ENCODE results near the gene OLR1. TPM values are rescaled to one million over a fixed set of nuclear protein-coding genes. Genes with fewer than 3 reads are reported as not detected.

Gene OLR1
- total RNA-seq, 1 donor = under 0.01 TPM

- no peaks in the 10 kb centered on the region for H3K27me3 ChIP-seq (ENCODE audit: insufficient read depth, low read length)
- no peak overlapping the region for H2AFZ ChIP-seq (ENCODE audit: low read length)
- no peak overlapping the region for H3K27ac ChIP-seq (ENCODE audit: low read depth, low read length)
- no peak for DNase-seq (ENCODE audit: insufficient read length, low spot score, missing footprints)
- no peaks in the 10 kb centered on the region for H3K9me3 ChIP-seq (ENCODE audit: low read depth, low read length)
- H3K79me2 ChIP-seq (ENCODE audit: insufficient read depth, low read length) = no peaks in the 10 kb centered on the region
- no peaks in the 10 kb centered on the region for H4K20me1 ChIP-seq (ENCODE audit: insufficient read depth, low read length)
- H3K4me1 ChIP-seq (ENCODE audit: insufficient read depth, low read length) = no peaks in the 10 kb centered on the region
- no peak overlapping the region for H3K4me3 ChIP-seq (ENCODE audit: insufficient read depth, low read length)
- no peak overlapping the region for H3K4me2 ChIP-seq (ENCODE audit: insufficient read depth, low read length)
- TF ChIP-seq CTCF (IDR thresholded peaks at IDR 0.05; ENCODE audit: extremely low read depth, low read depth, low read length) = no peak
- no peaks in the 10 kb centered on the region for H3K36me3 ChIP-seq (ENCODE audit: insufficient read depth, low read length)
Observed at GRCh38 chr12:10131111-10131690, 40.7 kb downstream of the OLR1 start.

GRCh38 chr12:10130042-10130441 is 41.9 kb downstream of the OLR1 start, which contains the start of gene CLEC7A:
Gene CLEC7A, minus strand, starts transcription at chr12:10130199. Its CDS starts 117 bp downstream, at chr12:10130082.
- H3K27me3 ChIP-seq (ENCODE audit: insufficient read depth, low read length) = no peaks in the 10 kb centered on the region

GRCh38 chr12:10128687-10129086 is 43.2 kb downstream of the OLR1 start:
- no peaks in the 10 kb centered on the region for H3K36me3 ChIP-seq (ENCODE audit: insufficient read depth, low read length)
- no peaks in the 10 kb centered on the region for H3K79me2 ChIP-seq (ENCODE audit: insufficient read depth, low read length)
- H4K20me1 ChIP-seq (ENCODE audit: insufficient read depth, low read length) = no peaks in the 10 kb centered on the region
- no peaks in the 10 kb centered on the region for H3K4me1 ChIP-seq (ENCODE audit: insufficient read depth, low read length)
- H3K27me3 ChIP-seq (ENCODE audit: insufficient read depth, low read length) = no peaks in the 10 kb centered on the region
- DNase-seq (ENCODE audit: insufficient read length, low spot score, missing footprints) = no peak
- no peak for TF ChIP-seq CTCF (IDR thresholded peaks at IDR 0.05; ENCODE audit: extremely low read depth, low read depth, low read length)
- no peak overlapping the region for H3K4me3 ChIP-seq (ENCODE audit: insufficient read depth, low read length)
- H3K9me3 ChIP-seq (ENCODE audit: low read depth, low read length) = no peaks in the 10 kb centered on the region
- H2AFZ ChIP-seq (ENCODE audit: low read length) = no peak overlapping the region
- H3K27ac ChIP-seq (ENCODE audit: low read depth, low read length) = no peak overlapping the region
- no peak overlapping the region for H3K4me2 ChIP-seq (ENCODE audit: insufficient read depth, low read length)

More at GRCh38 chr12:10130042-10130441, 41.9 kb downstream of the OLR1 start, which contains the start of gene CLEC7A:
- Histone ChIP-seq H3K9me3 (ENCODE audit: low read depth, low read length) (no peaks in the 10 kb centered on the region), H2AFZ (ENCODE audit: low read length) (no peak within 1 kb of the TSS), H3K79me2 (ENCODE audit: insufficient read depth, low read length) (no peaks in the 10 kb centered on the region), H3K36me3 (ENCODE audit: insufficient read depth, low read length) (no peaks in the 10 kb centered on the region), H3K27ac (ENCODE audit: low read depth, low read length) (no peak within 1 kb of the TSS), H3K4me3 (ENCODE audit: insufficient read depth, low read length) (no peak within 1 kb of the TSS), H3K4me2 (ENCODE audit: insufficient read depth, low read length) (no peak within 1 kb of the TSS), H4K20me1 (ENCODE audit: insufficient read depth, low read length) (no peaks in the 10 kb centered on the region), H3K4me1 (ENCODE audit: insufficient read depth, low read length) (no peaks in the 10 kb centered on the region)
- no peak for DNase-seq (ENCODE audit: insufficient read length, low spot score, missing footprints)
- no peak for TF ChIP-seq CTCF (IDR thresholded peaks at IDR 0.05; ENCODE audit: extremely low read depth, low read depth, low read length)

- Histone ChIP-seq H3K9me3 (ENCODE audit: low read depth, low read length) (no peaks in the 10 kb centered on the region), H2AFZ (ENCODE audit: low read length) (no peak overlapping the region), H4K20me1 (ENCODE audit: insufficient read depth, low read length) (no peaks in the 10 kb centered on the region), H3K27ac (ENCODE audit: low read depth, low read length) (no peak overlapping the region), H3K4me2 (ENCODE audit: insufficient read depth, low read length) (no peak overlapping the region), H3K4me3 (ENCODE audit: insufficient read depth, low read length) (no peak overlapping the region), H3K4me1 (ENCODE audit: insufficient read depth, low read length) (no peaks in the 10 kb centered on the region), H3K27me3 (ENCODE audit: insufficient read depth, low read length) (no peaks in the 10 kb centered on the region), H3K36me3 (ENCODE audit: insufficient read depth, low read length) (no peaks in the 10 kb centered on the region), H3K79me2 (ENCODE audit: insufficient read depth, low read length) (no peaks in the 10 kb centered on the region)
- TF ChIP-seq CTCF (IDR thresholded peaks at IDR 0.05; ENCODE audit: extremely low read depth, low read depth, low read length) = no peak
- DNase-seq (ENCODE audit: insufficient read length, low spot score, missing footprints) = no peak
Observed at GRCh38 chr12:10126413-10126812, 45.5 kb downstream of the OLR1 start.
